SK-N-SH (cell line): ENCODE results near the gene TMEM39B. TPM values are rescaled to one million over a fixed set of nuclear protein-coding genes. Genes with fewer than 3 reads are reported as not detected.
"Not testable (repeated sequence)": the region's sequence is repeated elsewhere in the genome, so short reads cannot be mapped to it uniquely, and the experiment has no call there.

Experiments
- CTCF ChIA-PET: fragments of 300-600, 350-600 bp; formaldehyde crosslinking; extraction: SDS; loops from one replicate; lab custom pipeline; 2021; lab: Yijun Ruan, JAX
- POLR2A ChIA-PET: fragments of 350-600 bp; sonication (Branson Sonifier 250); formaldehyde crosslinking; extraction: SDS; loops from one replicate; lab custom pipeline; 2020; ENCODE audit warnings: antibody characterized with exemption, inconsistent platforms; lab: Yijun Ruan, JAX
- DNase-seq: peaks from one replicate; pipeline ENCODE4 v3.0.0; 2012
- H2AFZ ChIP-seq: fragments of 200-600 bp; sonication (generic); 2 replicates; pipeline ENCODE4 v1.8.1; 2016; ENCODE audit warnings: antibody characterized with exemption, mild to moderate bottlenecking, low read depth
- H3F3A ChIP-seq: fragments of 200-600 bp; sonication (generic); replicated peaks from 2 replicates; pipeline ENCODE3; 2016; ENCODE audit warnings: antibody characterized with exemption, mild to moderate bottlenecking; ENCODE audit not compliant: insufficient read depth
- H3K27ac ChIP-seq, 2 experiments: fragments of 200-500 bp in 1 of 2; fragments of 200-600 bp in 1 of 2; sonication (Bioruptor generic) in 1 of 2; sonication (generic), shearing (Covaris generic) in 1 of 2; 2 replicates each; pipeline versions ENCODE4 v1.5.1 to v1.6.1; 2014 to 2016; ENCODE audit warnings: low read depth in 2 of 2, inconsistent platforms in 1 of 2, low read length in 1 of 2, mild to moderate bottlenecking in 1 of 2, mixed read lengths in 1 of 2
- H3K27me3 ChIP-seq: fragments of 200-600 bp; sonication (generic), shearing (Covaris generic); 2 replicates; pipeline ENCODE4 v1.6.1; 2016; ENCODE audit warnings: mixed run types; ENCODE audit not compliant: insufficient read depth
- H3K36me3 ChIP-seq, 2 experiments: fragments of 200-500 bp in 1 of 2; fragments of 200-600 bp in 1 of 2; sonication (Bioruptor generic) in 1 of 2; sonication (generic) in 1 of 2; replicated peaks in 1 of 2; 2 replicates each; pipeline versions ENCODE3 to v1.5.1; 2014 to 2016; ENCODE audit warnings: low read length in 1 of 2, mild to moderate bottlenecking in 1 of 2; ENCODE audit not compliant: insufficient read depth in 2 of 2, control insufficient read depth in 1 of 2
- H3K4me1 ChIP-seq, 2 experiments: fragments of 200-500 bp in 1 of 2; fragments of 200-600 bp in 1 of 2; sonication (Bioruptor generic) in 1 of 2; sonication (generic), shearing (Covaris generic) in 1 of 2; 2 replicates each; pipeline versions ENCODE4 v1.5.1 to v1.6.1; 2014 to 2016; ENCODE audit warnings: low read depth in 1 of 2, low read length in 1 of 2, mixed run types in 1 of 2; ENCODE audit not compliant: insufficient read depth in 2 of 2, control insufficient read depth in 1 of 2
- H3K4me2 ChIP-seq: fragments of 200-600 bp; sonication (generic), shearing (Covaris generic); 2 replicates; pipeline ENCODE4 v1.6.1; 2017; ENCODE audit warnings: mixed run types
- H3K4me3 ChIP-seq, 2 experiments: fragments of 200-500 bp in 1 of 2; fragments of 200-600 bp in 1 of 2; sonication (Bioruptor generic) in 1 of 2; sonication (generic), shearing (Covaris generic) in 1 of 2; 2 replicates each; pipeline versions ENCODE4 v1.5.1 to v1.8.1; 2014 to 2016; ENCODE audit warnings: low read depth in 2 of 2, inconsistent platforms in 1 of 2, low read length in 1 of 2, mild to moderate bottlenecking in 1 of 2, mixed read lengths in 1 of 2, moderate library complexity in 1 of 2
- H3K79me2 ChIP-seq: fragments of 200-600 bp; sonication (generic); 2 replicates; pipeline ENCODE4 v1.8.1; 2017; ENCODE audit warnings: mild to moderate bottlenecking; ENCODE audit not compliant: insufficient read depth
- H3K9ac ChIP-seq: fragments of 200-600 bp; sonication (generic); 2 replicates; pipeline ENCODE4 v1.6.1; 2017; ENCODE audit warnings: mixed run types
- H3K9me2 ChIP-seq: fragments of 200-600 bp; sonication (generic); 2 replicates; pipeline ENCODE4 v1.6.1; 2017; ENCODE audit warnings: mixed run types
- H3K9me3 ChIP-seq: fragments of 200-600 bp; sonication (generic); 2 replicates; pipeline ENCODE4 v1.6.1; 2017; ENCODE audit warnings: mixed run types, mild to moderate bottlenecking, moderate library complexity
- H4K20me1 ChIP-seq: fragments of 200-600 bp; sonication (generic); 2 replicates; pipeline ENCODE4 v1.6.1; 2017; ENCODE audit warnings: mild to moderate bottlenecking, mixed run types; ENCODE audit not compliant: insufficient read depth
- TEAD4 ChIP-seq: IDR thresholded peaks from 2 replicates; pipeline ENCODE4 v1.4.0; 2012; ENCODE audit warnings: mild to moderate bottlenecking, borderline replicate concordance; ENCODE audit not compliant: insufficient read depth
- YY1 ChIP-seq: IDR thresholded peaks from 2 replicates; pipeline ENCODE4 v1.4.0; 2012; ENCODE audit warnings: low read depth, mild to moderate bottlenecking
- WGBS: methylation state at CpG from one replicate; pipeline ENCODE4 v1.1.6; 2017; ENCODE audit warnings: low lambda C conversion rate; 5-methylcytosine and 5-hydroxymethylcytosine counted together
- polyA plus RNA-seq, 3 experiments: library from polyadenylated mRNA; depleted of rRNA; stranded (reverse); fragments of >200 nt; gene quantifications; 2 replicates each; pipeline ENCODE4 v1.2.3, GENCODE V29; 2012
- TF ChIP-seq, protein P1 (sequence below): IDR thresholded peaks from 2 replicates; pipeline ENCODE4; 2012

TMEM39B gene
- polyA plus RNA-seq, 1 of the 3 experiments (the other 2 are of a cell fraction): 25.1 TPM

DNA sequence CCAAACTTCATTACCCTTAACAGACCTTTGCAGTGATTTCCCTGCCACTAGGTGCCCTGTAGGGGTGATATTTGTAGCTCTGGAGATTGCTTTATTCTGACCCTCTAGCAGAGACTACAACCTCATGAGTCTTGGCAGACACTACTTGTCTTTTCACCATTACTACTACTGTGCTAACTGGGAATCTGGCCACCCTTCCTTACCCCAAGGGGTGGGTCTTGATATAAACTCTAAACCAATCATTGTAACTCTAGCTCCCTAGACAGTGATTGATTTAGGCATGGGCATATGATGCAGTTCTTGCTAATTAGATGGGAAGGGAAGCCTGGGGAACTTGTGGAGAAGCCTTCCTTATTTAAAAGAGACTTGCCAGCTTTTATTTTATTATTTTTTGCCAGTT, 39.0 kb downstream of the TMEM39B start:
- Histone ChIP-seq H3K79me2 (peaks cover 90% of the 10 kb centered on the region), H3K4me2 (no peak overlapping the region), H3K36me3 (no peaks in the 10 kb centered on the region), H3K9me2 (no peaks in the 10 kb centered on the region), H3K4me3 (no peak overlapping the region), H3F3A (peaks cover 20% of the 10 kb centered on the region), H3K9me3 (no peaks in the 10 kb centered on the region), H2AFZ (no peak overlapping the region), H4K20me1 (peaks cover 68% of the 10 kb centered on the region), H3K27me3 (no peaks in the 10 kb centered on the region), H3K9ac (no peak overlapping the region), H3K27ac (no peak overlapping the region), H3K4me1 (peaks cover 0 to 16% of the 10 kb centered on the region in 2 experiments; a peak in 3 of 4 replicates)
- ChIA-PET POLR2A (interaction anchor here (1.6 kb wide), 1 partner anchor 39 kb away, joined by 4 read pairs; the partner anchor contains the start of gene TMEM39B), CTCF (interaction anchor here (1.1 to 2.1 kb wide), 3 partner anchors 10 to 224 kb away, joined by 3 to 7 read pairs (median 6); no protein-coding TSS in a partner anchor)
- no peak for DNase-seq
- no peak for TF ChIP-seq YY1
- TF ChIP-seq, protein P1, sequence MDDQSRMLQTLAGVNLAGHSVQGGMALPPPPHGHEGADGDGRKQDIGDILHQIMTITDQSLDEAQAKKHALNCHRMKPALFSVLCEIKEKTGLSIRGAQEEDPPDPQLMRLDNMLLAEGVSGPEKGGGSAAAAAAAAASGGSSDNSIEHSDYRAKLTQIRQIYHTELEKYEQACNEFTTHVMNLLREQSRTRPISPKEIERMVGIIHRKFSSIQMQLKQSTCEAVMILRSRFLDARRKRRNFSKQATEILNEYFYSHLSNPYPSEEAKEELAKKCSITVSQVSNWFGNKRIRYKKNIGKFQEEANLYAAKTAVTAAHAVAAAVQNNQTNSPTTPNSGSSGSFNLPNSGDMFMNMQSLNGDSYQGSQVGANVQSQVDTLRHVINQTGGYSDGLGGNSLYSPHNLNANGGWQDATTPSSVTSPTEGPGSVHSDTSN: peak; percentile 47; the same call in 1 of the 2 replicates

DNA sequence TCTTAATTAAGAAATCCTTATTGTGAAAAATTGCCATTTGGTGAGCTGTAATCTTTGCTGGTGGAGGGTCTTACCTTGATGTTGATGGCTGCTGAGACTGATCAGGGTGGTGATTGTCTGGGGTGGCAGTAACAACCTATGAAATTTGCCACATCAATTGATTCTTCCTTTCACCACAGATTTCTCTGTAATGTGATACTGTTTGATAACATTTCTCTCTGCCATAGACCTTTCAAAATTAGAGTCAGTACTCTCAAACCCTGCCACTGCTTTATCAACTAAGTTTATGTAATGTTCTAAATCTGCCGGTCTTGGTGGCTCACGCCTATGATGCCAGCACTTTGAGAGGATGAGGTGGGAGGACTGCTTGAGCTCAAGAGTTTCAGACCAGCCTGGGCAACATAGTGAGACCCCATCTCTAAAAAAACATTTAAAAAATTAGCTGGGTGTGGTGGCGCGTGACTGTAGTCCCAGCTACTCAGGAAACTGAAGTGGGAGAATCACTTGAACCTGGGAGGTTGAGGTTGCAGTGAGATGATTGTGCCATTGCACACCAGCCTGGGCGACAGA, 40.2 kb downstream of the TMEM39B start:
- H4K20me1 ChIP-seq: peaks cover 70% of the 10 kb centered on the region
- no peaks in the 10 kb centered on the region for H3K9me2 ChIP-seq
- H3K9me3 ChIP-seq: no peaks in the 10 kb centered on the region
- WGBS: 95% methylated on average over 5 of the region's 5 CpGs
- H3K36me3 ChIP-seq: no peaks in the 10 kb centered on the region
- H3K4me2 ChIP-seq: no peak overlapping the region
- no peak for DNase-seq
- no peak overlapping the region for H3K9ac ChIP-seq
- H3K4me1 ChIP-seq: peaks cover 0 to 18% of the 10 kb centered on the region in 2 experiments; a peak in 3 of 4 replicates
- no peak overlapping the region for H2AFZ ChIP-seq
- no peaks in the 10 kb centered on the region for H3K27me3 ChIP-seq
- H3F3A ChIP-seq: peaks cover 19% of the 10 kb centered on the region
- ChIA-PET POLR2A (interaction anchor here (0.5 kb wide), 1 partner anchor 106 kb away, joined by 3 read pairs; no protein-coding TSS in a partner anchor), CTCF (interaction anchor here (1.1 to 2.0 kb wide), 2 partner anchors 14 to 223 kb away, joined by 3 to 7 read pairs; no protein-coding TSS in a partner anchor)
- H3K27ac ChIP-seq: no peak overlapping the region
- peaks cover 100% of the 10 kb centered on the region for H3K79me2 ChIP-seq
- no peak overlapping the region for H3K4me3 ChIP-seq
- TF ChIP-seq TEAD4: no peak

DNA sequence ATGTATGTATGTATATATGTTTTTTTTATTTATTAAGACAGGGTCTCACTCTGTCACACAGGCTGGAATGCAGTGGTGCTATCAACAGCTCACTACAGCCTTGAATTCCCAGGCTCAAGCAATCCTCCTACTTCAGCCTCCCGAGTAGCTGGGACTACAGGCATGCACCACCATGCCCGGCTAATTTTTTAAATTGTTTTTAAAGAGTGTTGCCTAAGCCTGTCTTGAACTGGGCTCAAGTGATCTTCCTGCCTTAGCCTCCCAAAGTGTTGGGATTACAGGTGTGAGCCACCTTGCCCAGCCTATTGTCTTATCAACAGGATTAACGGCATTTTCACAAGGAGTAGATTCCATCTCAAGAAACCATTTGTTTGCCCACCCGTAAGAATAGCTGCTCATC, 40.7 kb downstream of the TMEM39B start:
- CTCF ChIA-PET, DNase-seq, H3K9me2 ChIP-seq, H3K9me3 ChIP-seq, H2AFZ ChIP-seq, H3K36me3 ChIP-seq, H3K4me2 ChIP-seq, H3K27me3 ChIP-seq, H3K4me3 ChIP-seq, H3K9ac ChIP-seq, H3K27ac ChIP-seq: not testable (repeated sequence)
- H4K20me1 ChIP-seq: peaks cover 75% of the 10 kb centered on the region
- 89% methylated on average over 4 of the region's 4 CpGs for WGBS
- peaks cover 15% of the 10 kb centered on the region for H3F3A ChIP-seq
- peaks cover 0 to 18% of the 10 kb centered on the region in 2 experiments; a peak in 3 of 4 replicates for H3K4me1 ChIP-seq
- H3K79me2 ChIP-seq: peaks cover 100% of the 10 kb centered on the region
- POLR2A ChIA-PET: interaction anchor here (0.5 kb wide), 1 partner anchor 105 kb away, joined by 3 read pairs; no protein-coding TSS in a partner anchor
